Measurements from ENCODE around the gene ME3.

DNA sequence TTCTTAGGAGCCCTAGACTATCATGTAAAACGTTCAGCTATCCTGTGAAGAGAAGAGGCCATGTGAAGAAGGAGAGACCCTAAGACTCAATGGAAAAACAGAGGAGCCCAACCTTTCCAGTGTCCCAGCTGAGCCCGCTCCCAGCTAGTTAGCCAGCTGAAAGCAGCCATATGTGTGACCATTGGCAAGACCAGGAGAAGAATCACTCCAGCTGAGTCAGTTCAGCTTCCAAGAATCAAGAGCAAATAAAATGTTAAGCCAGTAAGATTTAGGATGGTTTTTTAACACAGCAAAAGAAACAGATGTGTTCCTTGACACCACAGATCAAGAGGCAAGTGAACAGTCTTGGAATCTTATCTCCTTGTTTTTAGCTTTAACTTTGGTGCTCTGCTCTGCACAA lies 189.7 kb downstream of the ME3 start:
- TF ChIP-seq, protein P1, sequence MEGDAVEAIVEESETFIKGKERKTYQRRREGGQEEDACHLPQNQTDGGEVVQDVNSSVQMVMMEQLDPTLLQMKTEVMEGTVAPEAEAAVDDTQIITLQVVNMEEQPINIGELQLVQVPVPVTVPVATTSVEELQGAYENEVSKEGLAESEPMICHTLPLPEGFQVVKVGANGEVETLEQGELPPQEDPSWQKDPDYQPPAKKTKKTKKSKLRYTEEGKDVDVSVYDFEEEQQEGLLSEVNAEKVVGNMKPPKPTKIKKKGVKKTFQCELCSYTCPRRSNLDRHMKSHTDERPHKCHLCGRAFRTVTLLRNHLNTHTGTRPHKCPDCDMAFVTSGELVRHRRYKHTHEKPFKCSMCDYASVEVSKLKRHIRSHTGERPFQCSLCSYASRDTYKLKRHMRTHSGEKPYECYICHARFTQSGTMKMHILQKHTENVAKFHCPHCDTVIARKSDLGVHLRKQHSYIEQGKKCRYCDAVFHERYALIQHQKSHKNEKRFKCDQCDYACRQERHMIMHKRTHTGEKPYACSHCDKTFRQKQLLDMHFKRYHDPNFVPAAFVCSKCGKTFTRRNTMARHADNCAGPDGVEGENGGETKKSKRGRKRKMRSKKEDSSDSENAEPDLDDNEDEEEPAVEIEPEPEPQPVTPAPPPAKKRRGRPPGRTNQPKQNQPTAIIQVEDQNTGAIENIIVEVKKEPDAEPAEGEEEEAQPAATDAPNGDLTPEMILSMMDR (IDR thresholded peaks at IDR 0.05), result no peak
- no peak for TF ChIP-seq POLR2A (IDR thresholded peaks at IDR 0.05)
